Measurements from ENCODE around the gene USP31.
A peak's percentile ranks its signal among the peaks of the same experiment; 100 is the strongest.

USP31 gene, protein sequence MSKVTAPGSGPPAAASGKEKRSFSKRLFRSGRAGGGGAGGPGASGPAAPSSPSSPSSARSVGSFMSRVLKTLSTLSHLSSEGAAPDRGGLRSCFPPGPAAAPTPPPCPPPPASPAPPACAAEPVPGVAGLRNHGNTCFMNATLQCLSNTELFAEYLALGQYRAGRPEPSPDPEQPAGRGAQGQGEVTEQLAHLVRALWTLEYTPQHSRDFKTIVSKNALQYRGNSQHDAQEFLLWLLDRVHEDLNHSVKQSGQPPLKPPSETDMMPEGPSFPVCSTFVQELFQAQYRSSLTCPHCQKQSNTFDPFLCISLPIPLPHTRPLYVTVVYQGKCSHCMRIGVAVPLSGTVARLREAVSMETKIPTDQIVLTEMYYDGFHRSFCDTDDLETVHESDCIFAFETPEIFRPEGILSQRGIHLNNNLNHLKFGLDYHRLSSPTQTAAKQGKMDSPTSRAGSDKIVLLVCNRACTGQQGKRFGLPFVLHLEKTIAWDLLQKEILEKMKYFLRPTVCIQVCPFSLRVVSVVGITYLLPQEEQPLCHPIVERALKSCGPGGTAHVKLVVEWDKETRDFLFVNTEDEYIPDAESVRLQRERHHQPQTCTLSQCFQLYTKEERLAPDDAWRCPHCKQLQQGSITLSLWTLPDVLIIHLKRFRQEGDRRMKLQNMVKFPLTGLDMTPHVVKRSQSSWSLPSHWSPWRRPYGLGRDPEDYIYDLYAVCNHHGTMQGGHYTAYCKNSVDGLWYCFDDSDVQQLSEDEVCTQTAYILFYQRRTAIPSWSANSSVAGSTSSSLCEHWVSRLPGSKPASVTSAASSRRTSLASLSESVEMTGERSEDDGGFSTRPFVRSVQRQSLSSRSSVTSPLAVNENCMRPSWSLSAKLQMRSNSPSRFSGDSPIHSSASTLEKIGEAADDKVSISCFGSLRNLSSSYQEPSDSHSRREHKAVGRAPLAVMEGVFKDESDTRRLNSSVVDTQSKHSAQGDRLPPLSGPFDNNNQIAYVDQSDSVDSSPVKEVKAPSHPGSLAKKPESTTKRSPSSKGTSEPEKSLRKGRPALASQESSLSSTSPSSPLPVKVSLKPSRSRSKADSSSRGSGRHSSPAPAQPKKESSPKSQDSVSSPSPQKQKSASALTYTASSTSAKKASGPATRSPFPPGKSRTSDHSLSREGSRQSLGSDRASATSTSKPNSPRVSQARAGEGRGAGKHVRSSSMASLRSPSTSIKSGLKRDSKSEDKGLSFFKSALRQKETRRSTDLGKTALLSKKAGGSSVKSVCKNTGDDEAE (N-terminal part only)

GRCh38 chr16:23149267-23149992 lies at the start of gene USP31:
Gene USP31 (minus strand): TSS chr16:23149452. CDS start chr16:23149270, 182 bp downstream.
- Histone ChIP-seq H3K36me3 (ENCODE audit: control insufficient read depth, low read depth, low read length) (no peaks in the 10 kb centered on the region), H3K27ac (ENCODE audit: low read length) (no peak within 1 kb of the TSS), H3K4me3 (ENCODE audit: low read length) (peak within 1 kb of the TSS; percentile 82), H3K9me3 (ENCODE audit: control insufficient read depth, low read depth, low read length) (no peaks in the 10 kb centered on the region), H3K4me1 (ENCODE audit: control insufficient read depth, low read depth, low read length) (peaks cover 23% of the 10 kb centered on the region), H3K9ac (ENCODE audit: low read length) (peak within 1 kb of the TSS; percentile 66), H3K27me3 (ENCODE audit: control insufficient read depth, insufficient read depth, low read length) (peaks cover 17% of the 10 kb centered on the region)

- H3K36me3 ChIP-seq (ENCODE audit: control insufficient read depth, low read depth, low read length) = no peaks in the 10 kb centered on the region
- H3K9me3 ChIP-seq (ENCODE audit: control insufficient read depth, low read depth, low read length) = no peaks in the 10 kb centered on the region
- no peak overlapping the region for H3K9ac ChIP-seq (ENCODE audit: low read length)
- peaks cover 34% of the 10 kb centered on the region for H3K4me1 ChIP-seq (ENCODE audit: control insufficient read depth, low read depth, low read length)
- no peak overlapping the region for H3K27ac ChIP-seq (ENCODE audit: low read length)
- no peaks in the 10 kb centered on the region for H3K27me3 ChIP-seq (ENCODE audit: control insufficient read depth, insufficient read depth, low read length)
- no peak overlapping the region for H3K4me3 ChIP-seq (ENCODE audit: low read length)
These were observed 47.3 kb upstream of the USP31 start for GRCh38 chr16:23196539-23196938.

GRCh38 chr16:23195366-23195978 lies 46.2 kb upstream of the USP31 start:
- H3K9me3 ChIP-seq (ENCODE audit: control insufficient read depth, low read depth, low read length) = no peaks in the 10 kb centered on the region
- H3K4me1 ChIP-seq (ENCODE audit: control insufficient read depth, low read depth, low read length) = peaks cover 23% of the 10 kb centered on the region
- H3K4me3 ChIP-seq (ENCODE audit: low read length) = no peak overlapping the region
- H3K27me3 ChIP-seq (ENCODE audit: control insufficient read depth, insufficient read depth, low read length) = no peaks in the 10 kb centered on the region
- H3K36me3 ChIP-seq (ENCODE audit: control insufficient read depth, low read depth, low read length) = no peaks in the 10 kb centered on the region
- no peak overlapping the region for H3K27ac ChIP-seq (ENCODE audit: low read length)
- H3K9ac ChIP-seq (ENCODE audit: low read length) = no peak overlapping the region

GRCh38 chr16:23194497-23195221 lies 45.4 kb upstream of the USP31 start:
- no peak overlapping the region for H3K27ac ChIP-seq (ENCODE audit: low read length)
- no peaks in the 10 kb centered on the region for H3K36me3 ChIP-seq (ENCODE audit: control insufficient read depth, low read depth, low read length)
- H3K9ac ChIP-seq (ENCODE audit: low read length) = no peak overlapping the region
- peaks cover 20% of the 10 kb centered on the region for H3K4me1 ChIP-seq (ENCODE audit: control insufficient read depth, low read depth, low read length)
- no peak overlapping the region for H3K4me3 ChIP-seq (ENCODE audit: low read length)
- H3K9me3 ChIP-seq (ENCODE audit: control insufficient read depth, low read depth, low read length) = no peaks in the 10 kb centered on the region
- H3K27me3 ChIP-seq (ENCODE audit: control insufficient read depth, insufficient read depth, low read length) = no peaks in the 10 kb centered on the region

DNA sequence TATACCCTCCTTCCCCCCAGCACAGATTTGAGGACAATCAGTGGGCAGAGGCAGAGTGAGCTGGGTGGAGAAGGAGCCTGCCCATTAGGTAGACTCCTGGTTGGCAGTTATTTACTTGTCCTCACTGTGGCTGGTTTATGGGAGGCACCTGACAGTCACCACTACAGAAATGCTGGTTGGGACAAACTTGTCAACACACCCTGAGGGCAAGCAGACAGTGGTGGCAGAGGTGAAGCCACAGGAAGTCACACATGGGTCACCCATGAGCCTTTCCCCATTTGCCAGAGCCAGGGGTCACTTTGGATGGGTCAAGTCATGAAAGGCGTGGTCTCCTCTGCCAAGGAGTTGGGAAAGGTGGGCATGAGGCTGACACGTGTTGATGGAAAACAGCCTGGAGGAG lies 39.7 kb upstream of the USP31 start:
- Histone ChIP-seq H3K4me1 (ENCODE audit: control insufficient read depth, low read depth, low read length) (no peaks in the 10 kb centered on the region), H3K9ac (ENCODE audit: low read length) (no peak overlapping the region)

GRCh38 chr16:23187341-23187740 lies 38.1 kb upstream of the USP31 start:
- Histone ChIP-seq H3K27ac (ENCODE audit: low read length) (no peak overlapping the region), H3K4me1 (ENCODE audit: control insufficient read depth, low read depth, low read length) (no peaks in the 10 kb centered on the region), H3K9me3 (ENCODE audit: control insufficient read depth, low read depth, low read length) (no peaks in the 10 kb centered on the region), H3K9ac (ENCODE audit: low read length) (no peak overlapping the region), H3K4me3 (ENCODE audit: low read length) (no peak overlapping the region), H3K27me3 (ENCODE audit: control insufficient read depth, insufficient read depth, low read length) (peaks cover 22% of the 10 kb centered on the region), H3K36me3 (ENCODE audit: control insufficient read depth, low read depth, low read length) (no peaks in the 10 kb centered on the region)

More for the DNA sequence above, 39.7 kb upstream of the USP31 start:
- peaks cover 8% of the 10 kb centered on the region for H3K27me3 ChIP-seq (ENCODE audit: control insufficient read depth, insufficient read depth, low read length)
- H3K9me3 ChIP-seq (ENCODE audit: control insufficient read depth, low read depth, low read length) = no peaks in the 10 kb centered on the region
- no peaks in the 10 kb centered on the region for H3K36me3 ChIP-seq (ENCODE audit: control insufficient read depth, low read depth, low read length)
- H3K4me3 ChIP-seq (ENCODE audit: low read length) = no peak overlapping the region
- no peak overlapping the region for H3K27ac ChIP-seq (ENCODE audit: low read length)

- Histone ChIP-seq H3K4me3 (ENCODE audit: low read length) (no peak overlapping the region), H3K36me3 (ENCODE audit: control insufficient read depth, low read depth, low read length) (no peaks in the 10 kb centered on the region), H3K9me3 (ENCODE audit: control insufficient read depth, low read depth, low read length) (no peaks in the 10 kb centered on the region), H3K4me1 (ENCODE audit: control insufficient read depth, low read depth, low read length) (no peaks in the 10 kb centered on the region), H3K9ac (ENCODE audit: low read length) (no peak overlapping the region), H3K27me3 (ENCODE audit: control insufficient read depth, insufficient read depth, low read length) (peaks cover 33% of the 10 kb centered on the region), H3K27ac (ENCODE audit: low read length) (no peak overlapping the region)
These were observed 36.9 kb upstream of the USP31 start for GRCh38 chr16:23186171-23186570.

DNA sequence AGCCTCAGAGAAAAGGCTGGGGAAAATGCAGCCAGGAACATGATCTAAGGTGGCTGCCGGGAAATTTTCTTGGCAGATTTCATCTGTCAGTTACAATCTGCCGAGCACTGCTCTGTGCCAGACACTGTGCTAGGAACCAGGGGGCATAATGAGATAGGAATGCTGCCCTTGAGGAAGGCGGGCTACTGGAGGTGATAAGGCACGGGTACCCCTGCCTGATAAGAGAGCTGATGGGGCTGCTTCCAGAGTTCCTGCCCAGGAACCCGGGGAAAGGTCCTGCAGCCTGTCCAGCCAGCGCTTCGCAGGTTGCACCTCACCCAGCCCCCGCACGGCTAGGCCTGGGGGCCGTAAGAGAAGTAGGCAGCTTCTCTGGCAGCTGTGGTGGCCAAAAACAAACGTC lies 36.4 kb upstream of the USP31 start:
- Histone ChIP-seq H3K4me1 (ENCODE audit: control insufficient read depth, low read depth, low read length) (no peaks in the 10 kb centered on the region), H3K4me3 (ENCODE audit: low read length) (no peak overlapping the region), H3K27me3 (ENCODE audit: control insufficient read depth, insufficient read depth, low read length) (peaks cover 36% of the 10 kb centered on the region), H3K36me3 (ENCODE audit: control insufficient read depth, low read depth, low read length) (no peaks in the 10 kb centered on the region), H3K27ac (ENCODE audit: low read length) (no peak overlapping the region), H3K9ac (ENCODE audit: low read length) (no peak overlapping the region), H3K9me3 (ENCODE audit: control insufficient read depth, low read depth, low read length) (no peaks in the 10 kb centered on the region)

- H3K36me3 ChIP-seq (ENCODE audit: control insufficient read depth, low read depth, low read length) = no peaks in the 10 kb centered on the region
- no peak overlapping the region for H3K27ac ChIP-seq (ENCODE audit: low read length)
- H3K4me3 ChIP-seq (ENCODE audit: low read length) = peak overlapping the region; percentile 63
- H3K9me3 ChIP-seq (ENCODE audit: control insufficient read depth, low read depth, low read length) = no peaks in the 10 kb centered on the region
- H3K9ac ChIP-seq (ENCODE audit: low read length) = no peak overlapping the region
- H3K4me1 ChIP-seq (ENCODE audit: control insufficient read depth, low read depth, low read length) = no peaks in the 10 kb centered on the region
- peaks cover 36% of the 10 kb centered on the region for H3K27me3 ChIP-seq (ENCODE audit: control insufficient read depth, insufficient read depth, low read length)
These were observed 34.3 kb upstream of the USP31 start for GRCh38 chr16:23183543-23183862.
